CD4-positive, alpha-beta T cell treated with Interleukin-17A for 4 hours (primary cell): ENCODE measurements around the gene WNT9B.

Source experiments
- DNase-seq: peaks from one replicate; pipeline ENCODE4 v3.0.0-alpha.2; 2020; ENCODE audit warnings: mixed read lengths

WNT9B gene

GRCh38 chr17:46885415-46886309 lies 34.3 kb downstream of the WNT9B start:
- DNase-seq: no peak

DNA sequence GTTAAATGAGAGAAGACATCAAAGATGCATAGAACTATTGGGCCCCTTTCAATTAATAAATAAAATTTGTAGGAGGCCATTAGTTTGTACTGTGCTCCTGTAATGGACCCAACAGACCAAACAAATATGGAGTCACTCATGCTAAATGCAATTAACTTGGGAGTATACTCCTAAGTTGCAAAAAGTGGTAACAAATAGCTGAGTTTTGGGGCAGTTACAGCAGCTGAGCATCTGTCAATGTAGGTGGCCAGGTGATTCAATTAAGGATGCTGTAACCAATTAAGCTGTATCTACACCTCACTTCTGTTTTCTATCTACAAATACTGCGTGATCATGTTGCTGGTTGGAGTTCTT lies 34.9 kb downstream of the WNT9B start:
- no peak for DNase-seq

DNA sequence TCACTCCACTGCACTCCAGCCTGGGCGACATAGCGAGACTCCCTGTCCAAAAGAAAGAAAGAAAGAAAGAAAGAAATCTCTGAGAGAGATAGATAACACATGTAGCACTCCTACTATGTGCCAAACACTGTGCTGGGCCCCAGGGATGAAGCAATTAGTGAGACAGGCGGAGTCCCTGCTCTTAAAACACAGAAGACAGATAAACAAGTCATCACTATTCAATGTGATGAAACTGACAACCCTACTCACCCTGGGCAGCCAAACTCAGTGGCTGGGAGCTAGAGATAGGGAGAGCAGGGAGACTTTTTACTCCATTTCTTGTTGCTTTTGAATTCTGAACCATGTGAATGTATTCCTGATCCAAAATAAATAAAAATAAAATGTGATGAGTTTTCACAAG lies 36.3 kb downstream of the WNT9B start:
- DNase-seq: no peak

- DNase-seq: no peak
These were observed 37.3 kb downstream of the WNT9B start for GRCh38 chr17:46888727-46889126.

DNA sequence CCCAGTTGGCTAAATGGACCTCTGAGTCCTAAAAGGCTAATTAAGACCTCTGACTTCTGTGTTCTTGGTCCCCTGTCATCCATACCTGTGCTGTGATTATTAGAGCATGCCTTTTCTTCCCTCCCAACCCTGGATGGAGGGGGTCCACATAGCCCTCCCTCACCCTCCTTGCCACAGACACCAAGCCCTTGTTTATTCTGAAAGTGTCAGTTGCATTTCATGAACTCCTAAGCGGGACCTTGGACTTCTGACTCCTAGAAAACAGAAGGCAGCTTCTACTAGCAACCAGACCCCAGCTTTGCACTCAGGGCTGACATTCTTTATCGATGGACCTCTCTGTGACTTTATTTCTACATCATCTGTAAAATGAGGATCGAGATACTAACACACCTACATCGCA lies 38.1 kb downstream of the WNT9B start:
- DNase-seq: no peak

DNA sequence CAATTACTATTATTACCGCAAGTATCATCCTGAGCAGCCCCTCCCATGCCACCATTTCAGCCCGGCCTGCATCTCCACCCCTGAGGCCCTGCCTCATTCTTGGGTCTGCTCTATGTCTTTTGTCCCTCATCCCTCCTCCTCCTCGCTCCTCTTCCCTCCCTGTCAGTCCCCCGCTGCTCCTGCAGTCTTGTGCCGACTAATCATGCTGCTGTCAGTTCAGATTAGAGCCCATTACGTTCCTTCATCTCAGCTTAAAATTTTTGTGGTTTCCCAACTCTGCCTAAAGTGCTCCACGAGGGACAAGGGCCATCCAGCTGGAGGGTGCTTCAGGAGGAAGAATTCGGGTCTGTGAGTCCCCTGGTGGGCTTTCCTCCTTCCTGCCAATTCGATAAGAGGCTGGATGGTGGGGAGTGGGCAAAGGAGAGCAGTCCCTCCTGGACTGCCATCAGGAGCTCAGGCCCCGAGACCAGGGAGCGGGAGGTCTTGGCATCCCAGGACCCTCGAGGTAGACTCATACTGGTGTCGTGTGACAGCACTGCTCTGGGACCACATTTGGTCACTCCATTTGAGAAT lies 38.7 kb downstream of the WNT9B start:
- DNase-seq: no peak

GRCh38 chr17:46890638-46891037 lies 39.3 kb downstream of the WNT9B start:
- DNase-seq: no peak

DNA sequence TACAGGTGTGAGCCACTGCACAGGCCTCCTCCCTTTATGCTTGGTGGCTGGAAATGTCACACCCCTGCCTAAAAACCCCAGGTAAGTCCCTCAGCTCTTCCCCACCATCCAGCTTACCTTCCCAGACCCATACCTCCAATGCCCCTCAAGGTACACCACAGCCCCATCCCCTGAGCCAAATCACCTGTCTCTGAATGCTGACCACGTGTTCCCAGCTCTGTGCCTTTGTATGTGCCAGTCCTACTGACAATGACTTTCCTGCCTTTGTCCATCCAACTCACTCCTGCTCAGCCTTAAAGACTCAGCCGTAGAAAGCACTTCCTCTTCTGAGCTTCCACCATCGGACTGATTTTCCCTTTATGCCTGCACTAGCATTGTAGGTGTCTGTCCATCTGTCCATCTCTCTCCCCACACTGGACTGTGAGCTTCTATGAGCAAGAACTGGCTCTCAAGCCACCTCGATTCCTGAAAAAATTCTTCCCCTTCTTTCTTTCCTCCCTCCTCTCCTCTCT lies 40.9 kb downstream of the WNT9B start:
- DNase-seq: no peak

GRCh38 chr17:46894024-46894423 lies 42.6 kb downstream of the WNT9B start:
- DNase-seq: no peak

GRCh38 chr17:46894476-46895151 lies 43.2 kb downstream of the WNT9B start:
- DNase-seq: no peak

- no peak for DNase-seq
These were observed 43.8 kb downstream of the WNT9B start for GRCh38 chr17:46895171-46895570.

DNA sequence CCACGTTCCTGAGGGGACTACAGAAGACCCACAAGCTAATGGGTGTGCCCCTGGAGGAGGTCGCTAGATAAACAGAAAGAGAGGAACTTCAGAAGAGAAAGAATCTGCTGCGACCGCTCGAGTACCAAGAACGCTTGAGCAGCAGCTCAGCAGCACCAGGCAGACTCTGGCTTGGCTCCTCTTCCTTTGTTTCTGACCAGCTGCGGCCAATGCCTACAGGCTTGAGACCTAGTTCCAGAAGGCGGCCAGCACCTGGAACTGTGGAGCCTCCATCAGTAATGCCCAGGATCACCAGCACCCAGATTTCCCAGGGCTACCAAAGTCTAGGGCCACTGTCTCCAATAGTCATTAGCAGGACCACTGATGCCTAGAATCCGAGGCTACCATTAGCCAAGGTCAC lies 45.6 kb downstream of the WNT9B start:
- no peak for DNase-seq

- DNase-seq: no peak
These were observed 47.0 kb downstream of the WNT9B start for GRCh38 chr17:46898364-46898763.

GRCh38 chr17:46898860-46899259 lies 47.5 kb downstream of the WNT9B start:
- DNase-seq: no peak

- DNase-seq: no peak
These were observed 49.9 kb downstream of the WNT9B start for GRCh38 chr17:46901291-46901690.

DNA sequence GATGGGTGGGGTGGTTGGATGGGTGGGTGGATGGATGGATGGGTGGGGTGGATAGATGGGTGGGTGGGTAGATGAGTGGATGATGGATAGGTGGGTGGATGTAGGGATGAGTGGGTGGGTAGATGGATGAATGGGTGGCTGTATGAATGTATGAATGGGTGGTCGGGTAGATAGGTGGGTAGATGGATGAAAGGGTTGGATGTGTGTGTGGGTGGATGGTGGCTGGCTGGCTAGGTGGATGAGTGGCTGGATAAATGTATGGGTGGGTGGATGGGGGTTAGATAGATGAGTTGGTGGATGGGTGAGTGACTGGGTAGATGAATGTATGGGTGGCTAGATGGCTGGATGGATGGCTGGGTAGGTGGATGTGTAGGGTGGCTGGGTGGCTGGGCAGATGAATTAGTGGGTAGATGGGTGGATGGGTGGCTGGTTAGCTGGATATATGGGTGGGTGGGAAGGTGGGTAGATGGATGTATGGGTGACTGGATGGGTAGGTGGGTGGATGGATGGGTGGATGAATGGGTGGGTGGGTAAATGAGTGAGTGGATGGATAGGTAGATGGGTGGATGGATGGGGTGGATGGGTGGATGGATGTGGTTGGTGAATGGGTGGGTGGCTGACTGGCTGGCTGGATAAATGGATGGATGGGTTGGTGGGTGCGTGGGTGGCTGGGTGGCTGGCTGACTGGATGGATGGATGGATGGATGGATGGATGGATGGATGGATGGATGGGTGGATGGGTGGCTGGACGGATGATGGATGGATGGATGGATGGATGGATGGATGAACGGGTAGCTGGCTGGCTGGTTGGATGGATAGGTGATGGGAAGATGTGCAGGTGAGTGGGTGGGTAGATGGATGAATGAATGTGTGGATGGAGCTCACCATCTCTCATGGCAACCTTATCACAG lies 52.6 kb downstream of the WNT9B start:
- DNase-seq: no peak

GRCh38 chr17:46908068-46908737 lies 56.8 kb downstream of the WNT9B start:
- no peak for DNase-seq

DNA sequence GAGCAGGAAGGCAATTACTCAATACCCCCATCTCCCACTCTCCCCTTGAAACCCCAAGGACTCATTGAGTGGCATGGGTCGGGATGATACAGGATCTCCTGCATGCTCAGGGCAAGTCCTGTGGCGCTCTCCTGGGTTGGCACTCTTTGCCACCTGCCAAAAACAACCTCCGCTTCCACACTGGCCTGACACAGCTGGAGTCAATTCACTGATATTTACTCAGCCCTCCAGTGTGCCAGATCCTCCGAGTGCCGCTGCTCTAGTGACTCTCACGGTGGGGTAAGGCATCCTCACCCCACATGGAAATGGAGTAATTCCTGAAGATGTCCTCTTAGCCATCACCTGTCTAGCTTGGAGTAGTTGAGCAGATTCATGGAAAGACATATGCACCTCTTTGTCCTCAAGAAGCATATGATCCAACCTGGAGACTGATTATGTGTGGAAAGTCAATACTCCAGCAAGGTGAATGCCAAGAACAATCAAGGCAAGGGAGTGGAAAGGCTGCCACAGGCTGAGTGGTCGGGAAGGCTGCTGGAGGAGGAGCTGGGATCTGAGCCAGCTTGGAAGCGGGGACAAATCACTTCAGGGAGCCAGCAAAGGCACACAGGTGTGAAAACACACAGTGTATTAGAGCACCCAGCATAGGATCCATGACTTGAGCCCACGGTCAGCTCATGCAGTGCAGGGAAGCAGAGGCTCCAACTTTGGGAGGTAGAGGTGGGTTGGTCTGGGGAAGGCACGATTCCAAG lies 59.0 kb downstream of the WNT9B start:
- no peak for DNase-seq

GRCh38 chr17:46911311-46911710 lies 59.9 kb downstream of the WNT9B start:
- DNase-seq: no peak

GRCh38 chr17:46915596-46915995 lies 64.2 kb downstream of the WNT9B start:
- no peak for DNase-seq

GRCh38 chr17:46916211-46916610 lies 64.8 kb downstream of the WNT9B start:
- DNase-seq: no peak
